ENCODE results near the gene ASTE1.

ASTE1 gene

GRCh38 chr3:131007782-131008181 lies 18.8 kb downstream of the ASTE1 start:
- TF ChIP-seq CTCF (IDR thresholded peaks at IDR 0.05): no peak
- no peaks in the 10 kb centered on the region for H3K9me3 ChIP-seq
- H3K27ac ChIP-seq: no peak overlapping the region
- DNase-seq: no peak
- H3K4me1 ChIP-seq: peaks cover 0 to 4% (median 2%) of the 10 kb centered on the region in 4 donors
- H3K27me3 ChIP-seq: no peaks in the 10 kb centered on the region
- H3K4me3 ChIP-seq: no peak overlapping the region
- H3K36me3 ChIP-seq: peaks cover 21 to 69% (median 31%) of the 10 kb centered on the region in 3 donors
- intact Hi-C loops (cut with DNase I; ENCODE audit: low total_unique reads): no loop called here

GRCh38 chr3:131007256-131007655 lies 19.4 kb downstream of the ASTE1 start:
- H3K9me3 ChIP-seq: no peaks in the 10 kb centered on the region
- H3K27ac ChIP-seq: no peak overlapping the region
- H3K27me3 ChIP-seq: no peaks in the 10 kb centered on the region
- intact Hi-C loops (cut with DNase I; ENCODE audit: low total_unique reads): no loop called here
- no peak for DNase-seq
- TF ChIP-seq CTCF (IDR thresholded peaks at IDR 0.05): no peak
- no peak overlapping the region for H3K4me3 ChIP-seq
- no peaks in the 10 kb centered on the region for H3K4me1 ChIP-seq
- peaks cover 21 to 64% (median 32%) of the 10 kb centered on the region in 3 donors for H3K36me3 ChIP-seq

GRCh38 chr3:131004603-131005002 lies 22.0 kb downstream of the ASTE1 start:
- Histone ChIP-seq H3K9me3 (no peaks in the 10 kb centered on the region), H3K4me3 (no peak overlapping the region), H3K27ac (no peak overlapping the region), H3K36me3 (peaks cover 11 to 50% (median 24%) of the 10 kb centered on the region in 3 donors), H3K4me1 (peaks cover 0 to 9% (median 1%) of the 10 kb centered on the region in 4 donors), H3K27me3 (no peaks in the 10 kb centered on the region)
- DNase-seq: no peak
- TF ChIP-seq CTCF (IDR thresholded peaks at IDR 0.05): no peak
- intact Hi-C loops (cut with DNase I; ENCODE audit: low total_unique reads): no loop called here

- Histone ChIP-seq H3K36me3 (peaks cover 17 to 45% (median 38%) of the 10 kb centered on the region in 3 donors), H3K27me3 (no peaks in the 10 kb centered on the region)
Observed at GRCh38 chr3:131001071-131001470, 25.6 kb downstream of the ASTE1 start.

GRCh38 chr3:130997289-130997688 lies 29.3 kb downstream of the ASTE1 start:
- no peak overlapping the region for H3K27ac ChIP-seq
- no peak overlapping the region for H3K4me3 ChIP-seq
- H3K27me3 ChIP-seq: no peaks in the 10 kb centered on the region
- intact Hi-C loops (cut with DNase I; ENCODE audit: low total_unique reads): no loop called here
- TF ChIP-seq CTCF (IDR thresholded peaks at IDR 0.05): no peak
- H3K4me1 ChIP-seq: peaks cover 0 to 9% (median 1%) of the 10 kb centered on the region in 4 donors
- peaks cover 24 to 65% (median 47%) of the 10 kb centered on the region in 3 donors for H3K36me3 ChIP-seq
- no peaks in the 10 kb centered on the region for H3K9me3 ChIP-seq
- no peak for DNase-seq

More at GRCh38 chr3:131001071-131001470, 25.6 kb downstream of the ASTE1 start:
- Histone ChIP-seq H3K4me1 (peaks cover 0 to 9% (median 1%) of the 10 kb centered on the region in 4 donors), H3K4me3 (no peak overlapping the region), H3K27ac (no peak overlapping the region), H3K9me3 (no peaks in the 10 kb centered on the region)
- intact Hi-C loops (cut with DNase I; ENCODE audit: low total_unique reads): no loop called here
- no peak for TF ChIP-seq CTCF (IDR thresholded peaks at IDR 0.05)
- no peak for DNase-seq

- no peaks in the 10 kb centered on the region for H3K27me3 ChIP-seq
- no peaks in the 10 kb centered on the region for H3K9me3 ChIP-seq
- H3K27ac ChIP-seq: no peak overlapping the region
- no peak overlapping the region for H3K4me3 ChIP-seq
- intact Hi-C loops (cut with DNase I; ENCODE audit: low total_unique reads): no loop called here
- no peaks in the 10 kb centered on the region for H3K4me1 ChIP-seq
- DNase-seq: no peak
- no peak for TF ChIP-seq CTCF (IDR thresholded peaks at IDR 0.05)
- peaks cover 16 to 51% (median 39%) of the 10 kb centered on the region in 3 donors for H3K36me3 ChIP-seq
Observed at GRCh38 chr3:130992344-130992743, 34.3 kb downstream of the ASTE1 start.
